ENCODE data around the gene FBXL7. TPM values are rescaled to one million over a fixed set of nuclear protein-coding genes. Genes with fewer than 3 reads are reported as not detected.

The FBXL7 gene
- total and polyA plus RNA-seq, 2 experiments from 2014 or later, result 4.5 to 15.2 TPM

DNA sequence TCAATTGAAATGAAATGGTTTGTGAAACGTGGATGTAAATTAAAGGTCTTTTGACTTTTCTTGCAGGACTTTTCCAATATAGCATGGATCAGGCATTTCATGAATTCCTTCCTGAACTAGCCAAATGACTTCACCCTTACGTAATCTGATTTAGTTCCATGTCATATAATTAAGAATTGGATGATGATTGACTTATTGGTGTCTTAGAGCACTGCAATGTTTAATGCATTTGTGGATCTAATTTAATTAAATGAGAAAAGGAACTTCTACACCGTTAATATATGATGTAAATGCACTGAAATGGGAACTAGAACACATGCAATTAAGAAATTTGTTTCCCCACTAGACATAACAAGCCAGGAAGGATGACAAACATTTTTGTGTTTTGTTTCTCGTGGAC lies 228.8 kb downstream of the FBXL7 start:
- TF ChIP-seq ZNF114 (CRISPR knock-in tag; IDR thresholded peaks at IDR 0.05) (no peak), EZH2 (IDR thresholded peaks at IDR 0.05; ENCODE audit: low read depth, unreplicated experiment) (no peak), CREB1 (CRISPR knock-in tag; IDR thresholded peaks at IDR 0.05; ENCODE audit: low read depth) (no peak)
- H3K9me2 ChIP-seq (ENCODE audit: insufficient read depth), result no peaks in the 10 kb centered on the region

DNA sequence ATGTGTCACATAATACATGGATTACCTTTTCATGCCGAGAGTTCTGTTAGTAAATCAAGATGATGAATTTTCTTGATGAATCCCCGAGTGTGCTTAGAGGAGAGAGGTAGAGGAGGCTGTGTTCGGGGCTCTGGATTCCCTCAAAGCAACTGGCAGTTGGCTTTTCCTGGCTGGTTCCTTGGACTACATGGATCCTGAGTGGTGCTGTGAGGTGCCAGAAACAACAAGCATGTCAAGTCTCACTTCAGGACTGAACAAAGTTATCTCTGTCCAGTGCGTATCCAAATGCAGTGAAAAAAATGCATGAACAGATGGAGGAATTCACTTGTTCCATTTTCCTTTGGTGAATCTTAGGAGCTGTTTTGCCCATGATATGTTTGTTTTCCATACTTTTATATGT lies 231.7 kb downstream of the FBXL7 start:
- peaks cover 4% of the 10 kb centered on the region; the same call in 1 of the 2 replicates for H3K9me2 ChIP-seq (ENCODE audit: insufficient read depth)
- H3K27me3 Mint-ChIP-seq (ENCODE audit: insufficient read depth, low read depth, poor library complexity), result no peaks in the 10 kb centered on the region
- no peaks in the 10 kb centered on the region for H3K27me3 ChIP-seq (ENCODE audit: insufficient read depth)
- H3K9me3 Mint-ChIP-seq, result peaks cover 14% of the 10 kb centered on the region; the same call in 2 of the 3 replicates
- H3K4me1 Mint-ChIP-seq, result peaks cover 7% of the 10 kb centered on the region; the same call in 2 of the 3 replicates
- peaks cover 22% of the 10 kb centered on the region for H3K79me2 ChIP-seq (replicated peaks; ENCODE audit: insufficient read depth)
- no peak overlapping the region for H3K27ac Mint-ChIP-seq
- no peak overlapping the region for H3K4me3 Mint-ChIP-seq
- no peak overlapping the region for H3K4me3 ChIP-seq
- DNase-seq (ENCODE audit: low spot score) (no peak), ATAC-seq (no peak)
- H3F3A ChIP-seq (replicated peaks; ENCODE audit: low read depth), result no peaks in the 10 kb centered on the region
- H2AFZ ChIP-seq, result no peak overlapping the region
- no peak overlapping the region for H3K27ac ChIP-seq (ENCODE audit: low read depth)
- H3K4me1 ChIP-seq (ENCODE audit: insufficient read depth), result no peaks in the 10 kb centered on the region
- H3K36me3 Mint-ChIP-seq (ENCODE audit: low read depth), result peaks cover 14% of the 10 kb centered on the region; the same call in 2 of the 3 replicates
- 0 out of 2 replicates have a peak, but pooled peaks cover 7% of the 10 kb centered on the region for H3K36me3 ChIP-seq (ENCODE audit: insufficient read depth)
- H3K4me2 ChIP-seq, result no peak overlapping the region
- no peaks in the 10 kb centered on the region for H4K20me1 ChIP-seq (replicated peaks; ENCODE audit: insufficient read depth)
- TF ChIP-seq NANOG (IDR thresholded peaks at IDR 0.05; ENCODE audit: borderline replicate concordance) (no peak), ZNF331 (CRISPR knock-in tag; IDR thresholded peaks at IDR 0.05; ENCODE audit: low read depth) (no peak), EZH2 (IDR thresholded peaks at IDR 0.05; ENCODE audit: low read depth, unreplicated experiment) (no peak), ZNF114 (CRISPR knock-in tag; IDR thresholded peaks at IDR 0.05) (no peak), JUNB (IDR thresholded peaks at IDR 0.05; ENCODE audit: unreplicated experiment) (no peak)
- TF ChIP-seq, protein P1, sequence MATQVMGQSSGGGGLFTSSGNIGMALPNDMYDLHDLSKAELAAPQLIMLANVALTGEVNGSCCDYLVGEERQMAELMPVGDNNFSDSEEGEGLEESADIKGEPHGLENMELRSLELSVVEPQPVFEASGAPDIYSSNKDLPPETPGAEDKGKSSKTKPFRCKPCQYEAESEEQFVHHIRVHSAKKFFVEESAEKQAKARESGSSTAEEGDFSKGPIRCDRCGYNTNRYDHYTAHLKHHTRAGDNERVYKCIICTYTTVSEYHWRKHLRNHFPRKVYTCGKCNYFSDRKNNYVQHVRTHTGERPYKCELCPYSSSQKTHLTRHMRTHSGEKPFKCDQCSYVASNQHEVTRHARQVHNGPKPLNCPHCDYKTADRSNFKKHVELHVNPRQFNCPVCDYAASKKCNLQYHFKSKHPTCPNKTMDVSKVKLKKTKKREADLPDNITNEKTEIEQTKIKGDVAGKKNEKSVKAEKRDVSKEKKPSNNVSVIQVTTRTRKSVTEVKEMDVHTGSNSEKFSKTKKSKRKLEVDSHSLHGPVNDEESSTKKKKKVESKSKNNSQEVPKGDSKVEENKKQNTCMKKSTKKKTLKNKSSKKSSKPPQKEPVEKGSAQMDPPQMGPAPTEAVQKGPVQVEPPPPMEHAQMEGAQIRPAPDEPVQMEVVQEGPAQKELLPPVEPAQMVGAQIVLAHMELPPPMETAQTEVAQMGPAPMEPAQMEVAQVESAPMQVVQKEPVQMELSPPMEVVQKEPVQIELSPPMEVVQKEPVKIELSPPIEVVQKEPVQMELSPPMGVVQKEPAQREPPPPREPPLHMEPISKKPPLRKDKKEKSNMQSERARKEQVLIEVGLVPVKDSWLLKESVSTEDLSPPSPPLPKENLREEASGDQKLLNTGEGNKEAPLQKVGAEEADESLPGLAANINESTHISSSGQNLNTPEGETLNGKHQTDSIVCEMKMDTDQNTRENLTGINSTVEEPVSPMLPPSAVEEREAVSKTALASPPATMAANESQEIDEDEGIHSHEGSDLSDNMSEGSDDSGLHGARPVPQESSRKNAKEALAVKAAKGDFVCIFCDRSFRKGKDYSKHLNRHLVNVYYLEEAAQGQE (IDR thresholded peaks at IDR 0.05; ENCODE audit: unreplicated experiment), result no peak
- TF ChIP-seq, protein P2, sequence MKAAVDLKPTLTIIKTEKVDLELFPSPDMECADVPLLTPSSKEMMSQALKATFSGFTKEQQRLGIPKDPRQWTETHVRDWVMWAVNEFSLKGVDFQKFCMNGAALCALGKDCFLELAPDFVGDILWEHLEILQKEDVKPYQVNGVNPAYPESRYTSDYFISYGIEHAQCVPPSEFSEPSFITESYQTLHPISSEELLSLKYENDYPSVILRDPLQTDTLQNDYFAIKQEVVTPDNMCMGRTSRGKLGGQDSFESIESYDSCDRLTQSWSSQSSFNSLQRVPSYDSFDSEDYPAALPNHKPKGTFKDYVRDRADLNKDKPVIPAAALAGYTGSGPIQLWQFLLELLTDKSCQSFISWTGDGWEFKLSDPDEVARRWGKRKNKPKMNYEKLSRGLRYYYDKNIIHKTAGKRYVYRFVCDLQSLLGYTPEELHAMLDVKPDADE (IDR thresholded peaks at IDR 0.05), result no peak
- TF ChIP-seq, protein P3, sequence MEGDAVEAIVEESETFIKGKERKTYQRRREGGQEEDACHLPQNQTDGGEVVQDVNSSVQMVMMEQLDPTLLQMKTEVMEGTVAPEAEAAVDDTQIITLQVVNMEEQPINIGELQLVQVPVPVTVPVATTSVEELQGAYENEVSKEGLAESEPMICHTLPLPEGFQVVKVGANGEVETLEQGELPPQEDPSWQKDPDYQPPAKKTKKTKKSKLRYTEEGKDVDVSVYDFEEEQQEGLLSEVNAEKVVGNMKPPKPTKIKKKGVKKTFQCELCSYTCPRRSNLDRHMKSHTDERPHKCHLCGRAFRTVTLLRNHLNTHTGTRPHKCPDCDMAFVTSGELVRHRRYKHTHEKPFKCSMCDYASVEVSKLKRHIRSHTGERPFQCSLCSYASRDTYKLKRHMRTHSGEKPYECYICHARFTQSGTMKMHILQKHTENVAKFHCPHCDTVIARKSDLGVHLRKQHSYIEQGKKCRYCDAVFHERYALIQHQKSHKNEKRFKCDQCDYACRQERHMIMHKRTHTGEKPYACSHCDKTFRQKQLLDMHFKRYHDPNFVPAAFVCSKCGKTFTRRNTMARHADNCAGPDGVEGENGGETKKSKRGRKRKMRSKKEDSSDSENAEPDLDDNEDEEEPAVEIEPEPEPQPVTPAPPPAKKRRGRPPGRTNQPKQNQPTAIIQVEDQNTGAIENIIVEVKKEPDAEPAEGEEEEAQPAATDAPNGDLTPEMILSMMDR (conservative IDR thresholded peaks at IDR 0.05; ENCODE audit: low read depth in 2 of 2), result no peak

More for the DNA sequence above, 228.8 kb downstream of the FBXL7 start:
- H3K36me3 Mint-ChIP-seq (ENCODE audit: low read depth), result peaks cover 19% of the 10 kb centered on the region; the same call in 2 of the 3 replicates
- no peaks in the 10 kb centered on the region for H3K4me1 ChIP-seq (ENCODE audit: insufficient read depth)
- no peaks in the 10 kb centered on the region for H3K27me3 ChIP-seq (ENCODE audit: insufficient read depth)
- DNase-seq (ENCODE audit: low spot score) (no peak), ATAC-seq (no peak)
- no peaks in the 10 kb centered on the region for H3F3A ChIP-seq (replicated peaks; ENCODE audit: low read depth)
- peaks cover 27% of the 10 kb centered on the region; the same call in 2 of the 3 replicates for H3K9me3 Mint-ChIP-seq
- no peaks in the 10 kb centered on the region for H4K20me1 ChIP-seq (replicated peaks; ENCODE audit: insufficient read depth)
- H3K36me3 ChIP-seq (ENCODE audit: insufficient read depth), result 0 out of 2 replicates have a peak, but pooled peaks cover 7% of the 10 kb centered on the region
- no peak overlapping the region for H3K4me3 Mint-ChIP-seq
- no peak overlapping the region for H3K4me3 ChIP-seq
- no peak overlapping the region for H3K4me2 ChIP-seq
- H3K27me3 Mint-ChIP-seq (ENCODE audit: insufficient read depth, low read depth, poor library complexity), result no peaks in the 10 kb centered on the region
- H3K27ac Mint-ChIP-seq, result no peak overlapping the region
- no peaks in the 10 kb centered on the region; the same call in 2 of the 3 replicates for H3K4me1 Mint-ChIP-seq
- peaks cover 26% of the 10 kb centered on the region for H3K79me2 ChIP-seq (replicated peaks; ENCODE audit: insufficient read depth)
- no peak overlapping the region for H3K27ac ChIP-seq (ENCODE audit: low read depth)
- H2AFZ ChIP-seq, result no peak overlapping the region
